Body of pancreas (tissue), 4 donors: ENCODE data around the gene GRM8. TPM values are rescaled to one million over a fixed set of nuclear protein-coding genes. Genes with fewer than 3 reads are reported as not detected.

ENCODE experiments used
- ATAC-seq: fragments of 150-250 bp; one replicate; pipeline ENCODE4 v1.9.1; 2016
- DNase-seq, 4 donors: peaks; one replicate each; pipeline ENCODE4 v3.0.0-alpha.2; 2019
- H3K27ac ChIP-seq, 4 donors: fragments of 200-600 bp; sonication (generic); 1 replicate in 3 of 4; 2 replicates in 1 of 4; pipeline versions ENCODE4 v1.5.1 to v1.6.1; 2016 to 2019; ENCODE audit warnings: mild to moderate bottlenecking in 1 of 4, mixed read lengths in 1 of 4, moderate library complexity in 1 of 4
- H3K27me3 ChIP-seq, 2 donors: fragments of 200-600 bp; sonication (generic); one replicate each; pipeline ENCODE4 v1.6.0; 2016; ENCODE audit warnings: mild to moderate bottlenecking in 1 of 2
- H3K36me3 ChIP-seq, 2 donors: fragments of 200-600 bp; sonication (generic); replicated peaks in 1 of 2; 2 replicates each; pipeline ENCODE4 v1.5.1; 2016; ENCODE audit warnings: low read depth in 2 of 2; ENCODE audit not compliant: insufficient read depth in 1 of 2
- H3K4me1 ChIP-seq: fragments of 200-600 bp; sonication (generic); one replicate; pipeline ENCODE4 v1.6.0; 2016
- H3K4me3 ChIP-seq, 2 donors: fragments of 200-600 bp; sonication (generic); 1 replicate in 1 of 2; 2 replicates in 1 of 2; pipeline ENCODE4 v1.5.1; 2016 to 2019
- H3K9me3 ChIP-seq, 3 donors: fragments of 200-600 bp; sonication (generic); 1 replicate in 2 of 3; 2 replicates in 1 of 3; pipeline ENCODE4 v1.5.1; 2016
- POLR2A ChIP-seq, 3 donors: fragments of 450-650 bp; IDR thresholded peaks; one replicate each; pipeline ENCODE4 v1.6.1; 2016; ENCODE audit warnings: antibody characterized with exemption in 3 of 3, mild to moderate bottlenecking in 2 of 3
- WGBS, 2 donors: methylation state at CpG; one replicate each; pipeline ENCODE4 v1.1.5; 2017; 5-methylcytosine and 5-hydroxymethylcytosine counted together
- intact Hi-C: fragments of 100-400 bp; cut with DNase I; formaldehyde crosslinking; loops from one replicate; pipeline ENCODE4 v1.15.1; 2023
- total RNA-seq, 2 donors: library from RNA; depleted of rRNA; stranded (reverse); fragments of >200 nt; gene quantifications; one replicate each; pipeline ENCODE4 v1.1.0, GENCODE V29; 2016
- TF ChIP-seq, protein P1 (sequence below), 7 experiments: fragments of 450-650 bp in 4 of 7; fragments of 200-600 bp in 3 of 7; sonication (generic) in 3 of 7; IDR thresholded peaks; one replicate each; pipeline ENCODE4 v1.5.1; 2016 to 2019; ENCODE audit warnings: antibody characterized with exemption in 7 of 7

The GRM8 gene
- total RNA-seq, 2 donors from 2014 or later = 2.3 TPM; not detected in 1

DNA sequence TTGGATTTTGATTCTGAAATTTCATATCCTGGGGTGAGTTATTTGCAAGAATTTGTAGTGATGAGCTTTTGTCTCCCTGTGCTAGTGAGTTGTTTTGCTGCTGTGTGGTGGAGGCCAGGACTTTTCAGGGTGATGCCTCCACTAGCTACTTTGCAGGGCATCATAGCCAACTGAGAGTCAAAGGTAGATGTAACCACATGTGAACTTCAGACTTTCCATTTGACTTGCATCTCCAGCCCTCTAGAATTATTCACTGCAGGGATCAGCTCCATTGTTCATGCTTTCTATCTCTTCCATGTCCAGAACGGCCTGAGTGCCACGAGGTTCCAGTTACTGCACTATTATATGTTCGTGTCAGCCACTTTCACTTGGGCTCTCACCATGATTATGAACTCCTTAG is 534.3 kb downstream of the GRM8 start:
- Histone ChIP-seq H3K27ac (no peak overlapping the region), H3K4me1 (no peaks in the 10 kb centered on the region), H3K27me3 (no peaks in the 10 kb centered on the region), H3K36me3 (no peaks in the 10 kb centered on the region), H3K9me3 (no peaks in the 10 kb centered on the region), H3K4me3 (no peak overlapping the region)
- no peak for DNase-seq
- WGBS, 2 donors = 80 to 91% methylated on average over 3 of the region's 3 CpGs
- no peak for ATAC-seq
- TF ChIP-seq, protein P1, sequence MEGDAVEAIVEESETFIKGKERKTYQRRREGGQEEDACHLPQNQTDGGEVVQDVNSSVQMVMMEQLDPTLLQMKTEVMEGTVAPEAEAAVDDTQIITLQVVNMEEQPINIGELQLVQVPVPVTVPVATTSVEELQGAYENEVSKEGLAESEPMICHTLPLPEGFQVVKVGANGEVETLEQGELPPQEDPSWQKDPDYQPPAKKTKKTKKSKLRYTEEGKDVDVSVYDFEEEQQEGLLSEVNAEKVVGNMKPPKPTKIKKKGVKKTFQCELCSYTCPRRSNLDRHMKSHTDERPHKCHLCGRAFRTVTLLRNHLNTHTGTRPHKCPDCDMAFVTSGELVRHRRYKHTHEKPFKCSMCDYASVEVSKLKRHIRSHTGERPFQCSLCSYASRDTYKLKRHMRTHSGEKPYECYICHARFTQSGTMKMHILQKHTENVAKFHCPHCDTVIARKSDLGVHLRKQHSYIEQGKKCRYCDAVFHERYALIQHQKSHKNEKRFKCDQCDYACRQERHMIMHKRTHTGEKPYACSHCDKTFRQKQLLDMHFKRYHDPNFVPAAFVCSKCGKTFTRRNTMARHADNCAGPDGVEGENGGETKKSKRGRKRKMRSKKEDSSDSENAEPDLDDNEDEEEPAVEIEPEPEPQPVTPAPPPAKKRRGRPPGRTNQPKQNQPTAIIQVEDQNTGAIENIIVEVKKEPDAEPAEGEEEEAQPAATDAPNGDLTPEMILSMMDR (IDR thresholded peaks at IDR 0.05) = no peak
- no peak for TF ChIP-seq POLR2A (IDR thresholded peaks at IDR 0.05)
- intact Hi-C loops = no loop called here

DNA sequence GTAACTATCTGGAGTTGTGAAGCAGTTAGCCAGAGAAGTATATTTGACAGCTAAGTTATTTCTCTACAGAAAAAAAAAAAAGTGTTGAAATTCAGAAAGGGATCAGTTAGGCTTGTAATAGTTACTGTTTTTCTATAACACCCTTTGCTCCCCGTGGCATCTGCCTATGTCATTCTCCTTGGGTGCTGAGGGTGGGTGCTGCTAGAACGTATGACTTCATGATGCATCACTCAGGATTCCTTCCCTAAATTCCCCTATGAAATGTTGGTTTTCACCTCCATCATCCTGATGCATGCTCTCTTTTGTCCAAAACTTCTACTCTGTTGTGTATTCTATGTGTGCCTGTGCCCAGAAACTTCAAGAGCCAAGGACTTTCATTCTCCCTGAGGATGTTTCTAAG is 536.4 kb downstream of the GRM8 start:
- Histone ChIP-seq H3K4me1 (no peaks in the 10 kb centered on the region), H3K9me3 (no peaks in the 10 kb centered on the region), H3K36me3 (no peaks in the 10 kb centered on the region), H3K27me3 (no peaks in the 10 kb centered on the region), H3K27ac (no peak overlapping the region), H3K4me3 (no peak overlapping the region)
- TF ChIP-seq, protein P1 (IDR thresholded peaks at IDR 0.05) = no peak
- TF ChIP-seq POLR2A (IDR thresholded peaks at IDR 0.05) = no peak
- ATAC-seq (no peak), DNase-seq (no peak)
- 63 to 79% methylated on average over 2 of the region's 2 CpGs for WGBS, 2 donors
- intact Hi-C loops = no loop called here

DNA sequence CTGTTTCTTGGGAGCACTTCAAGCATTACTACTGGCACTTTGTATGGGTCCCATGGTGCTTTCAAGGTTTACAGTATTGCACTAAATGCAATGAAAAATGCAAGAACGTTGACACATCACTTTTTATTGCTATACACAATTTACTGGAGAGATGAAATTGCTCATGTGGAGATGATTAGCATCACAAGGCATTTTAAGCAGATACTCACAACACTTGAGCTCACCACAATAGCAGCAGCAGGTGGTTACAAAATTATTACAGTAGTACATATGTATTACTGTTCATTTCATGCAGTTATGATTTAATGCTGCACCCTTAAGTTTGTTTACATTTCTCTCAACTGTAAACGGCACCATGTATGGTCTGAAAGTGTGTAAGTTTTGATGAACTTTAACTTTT is 537.7 kb downstream of the GRM8 start:
- H3K36me3 ChIP-seq = no peaks in the 10 kb centered on the region
- no peak for DNase-seq
- no peak for TF ChIP-seq POLR2A (IDR thresholded peaks at IDR 0.05)
- TF ChIP-seq, protein P1 (IDR thresholded peaks at IDR 0.05) = no peak
- no peaks in the 10 kb centered on the region for H3K9me3 ChIP-seq
- WGBS, 2 donors = 53 to 57% methylated on average over 2 of the region's 2 CpGs
- intact Hi-C loops = no loop called here
- H3K4me3 ChIP-seq = no peak overlapping the region
- H3K27me3 ChIP-seq = no peaks in the 10 kb centered on the region
- ATAC-seq = no peak
- H3K4me1 ChIP-seq = no peaks in the 10 kb centered on the region
- no peak overlapping the region for H3K27ac ChIP-seq

DNA sequence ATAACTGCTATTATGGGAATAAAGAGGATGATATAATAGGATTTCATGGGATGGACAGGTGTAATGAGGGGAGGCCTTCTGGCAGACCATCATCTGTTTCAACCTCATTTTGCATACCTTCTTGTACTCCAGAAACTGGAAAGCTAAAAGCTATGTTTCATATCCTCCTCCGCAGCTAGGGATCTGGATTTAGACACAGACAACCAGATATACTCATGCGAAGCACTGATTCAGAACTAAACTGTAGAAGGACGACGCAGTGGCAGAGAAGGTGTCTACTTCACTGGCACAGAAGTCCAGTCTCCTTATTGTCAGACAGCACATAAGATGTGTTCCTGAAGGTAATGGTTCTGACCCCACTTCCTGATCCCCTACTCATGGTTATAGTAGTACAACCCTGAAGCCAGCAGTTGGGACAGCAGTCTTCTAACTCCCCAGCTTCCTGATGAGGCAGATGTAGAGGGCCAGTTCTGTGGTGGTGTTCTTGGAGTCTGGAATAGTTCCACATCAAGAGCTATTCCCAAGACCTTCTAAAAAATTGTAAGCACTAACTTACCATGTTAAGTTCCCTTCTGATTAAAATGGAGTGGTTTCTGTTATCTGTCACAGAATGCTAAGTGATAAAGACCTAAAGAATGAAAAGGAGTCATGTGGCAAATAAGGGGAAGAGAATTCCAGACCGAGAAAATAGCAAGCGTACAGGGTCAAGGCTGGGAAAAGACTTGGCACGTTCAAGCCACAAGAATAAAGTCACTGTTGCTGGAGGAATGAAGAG is 550.3 kb downstream of the GRM8 start:
- intact Hi-C loops = no loop called here
- Histone ChIP-seq H3K36me3 (no peaks in the 10 kb centered on the region), H3K4me1 (no peaks in the 10 kb centered on the region), H3K27ac (no peak overlapping the region), H3K9me3 (peaks cover 0 to 9% (median 0%) of the 10 kb centered on the region in 3 donors), H3K27me3 (no peaks in the 10 kb centered on the region), H3K4me3 (no peak overlapping the region)
- DNase-seq (no peak), ATAC-seq (no peak)
- TF ChIP-seq POLR2A (IDR thresholded peaks at IDR 0.05) = no peak
- TF ChIP-seq, protein P1 (IDR thresholded peaks at IDR 0.05) = no peak
- WGBS, 2 donors = 72 to 76% methylated on average over 7 of the region's 7 CpGs
